Fibroblast of skin of left biceps (primary cell): Measurements from ENCODE around the gene NCAM1.

Source experiments
- DNase-seq, 2 experiments: peaks; one replicate each; pipeline ENCODE4 v3.0.0-alpha.2; 2013; ENCODE audit warnings: low read depth in 2 of 2

Gene NCAM1

DNA sequence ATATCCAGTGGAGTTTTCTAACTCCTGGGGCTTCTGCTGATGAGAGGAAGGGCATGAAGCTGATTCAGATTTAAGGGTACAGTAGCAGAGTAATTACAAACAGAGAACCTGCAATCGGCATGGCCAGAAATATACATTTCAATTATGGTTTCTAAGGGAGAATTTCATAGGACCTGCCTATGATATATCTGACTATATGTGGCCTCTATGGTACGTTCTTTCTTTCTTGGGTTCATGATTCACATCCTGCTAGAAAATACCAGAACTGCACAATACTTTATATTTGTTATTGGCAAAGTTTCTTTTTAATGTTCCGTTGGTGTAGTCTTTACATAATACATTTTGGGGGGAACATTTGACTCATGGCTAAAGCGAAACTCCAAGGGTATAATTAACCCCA is 290.1 kb downstream of the NCAM1 start:
- no peak for DNase-seq

- DNase-seq: no peak
These were observed 292.2 kb downstream of the NCAM1 start for GRCh38 chr11:113253406-113253805.

- DNase-seq: no peak
These were observed 293.9 kb downstream of the NCAM1 start for GRCh38 chr11:113255096-113255495.

- DNase-seq: no peak
These were observed 294.5 kb downstream of the NCAM1 start for GRCh38 chr11:113255741-113256140.

DNA sequence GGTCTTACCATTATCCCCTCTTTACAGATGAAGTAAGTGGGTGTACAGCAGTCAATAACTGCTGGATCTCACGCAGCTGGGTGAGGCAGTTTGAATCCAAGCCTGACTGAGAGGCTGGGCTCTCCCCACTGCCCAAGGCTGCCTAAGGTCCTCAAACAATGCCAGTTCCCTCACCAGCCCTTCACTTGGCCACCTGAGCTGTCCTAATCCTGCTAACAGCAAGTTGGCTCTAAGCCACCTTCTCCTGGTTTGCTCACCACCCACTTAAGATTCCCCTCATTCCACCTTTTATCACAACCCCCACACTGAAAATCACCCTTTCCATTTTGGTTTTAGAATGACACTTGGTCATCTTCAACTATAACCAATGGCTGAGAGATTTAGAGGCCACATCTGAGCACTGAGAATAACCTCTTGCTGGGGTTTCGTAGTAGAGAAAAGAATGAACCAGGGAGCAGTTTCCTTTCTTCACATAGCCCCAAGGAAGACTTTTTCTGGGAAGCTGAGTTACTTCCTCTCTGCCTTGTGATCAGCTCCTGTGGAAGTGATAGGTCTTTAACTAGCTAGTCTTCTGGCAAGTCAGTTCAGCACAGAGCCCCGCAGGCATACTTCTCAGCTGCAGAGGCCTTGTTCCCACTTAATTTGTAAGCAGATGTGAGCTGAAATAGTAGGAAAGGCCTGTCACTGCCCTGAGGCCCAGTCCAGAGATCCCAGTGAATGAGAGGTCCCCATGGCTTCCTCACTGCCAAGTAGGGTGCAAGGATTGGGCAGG is 295.4 kb downstream of the NCAM1 start:
- no peak for DNase-seq

DNA sequence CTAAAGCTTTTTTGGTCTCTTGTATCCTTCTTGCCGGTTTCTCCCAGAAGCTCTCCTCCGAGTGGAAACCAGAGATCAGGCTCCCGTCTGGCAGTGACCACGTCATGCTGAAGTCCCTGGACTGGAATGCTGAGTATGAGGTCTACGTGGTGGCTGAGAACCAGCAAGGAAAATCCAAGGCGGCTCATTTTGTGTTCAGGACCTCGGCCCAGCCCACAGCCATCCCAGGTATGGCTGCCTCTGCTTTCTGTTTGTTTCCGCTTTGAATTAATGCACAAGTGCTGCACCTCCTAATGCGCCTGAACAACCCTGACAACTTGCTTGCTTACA is 298.8 kb downstream of the NCAM1 start:
- DNase-seq: no peak

- DNase-seq: no peak
These were observed 299.3 kb downstream of the NCAM1 start for GRCh38 chr11:113260541-113260940.

DNA sequence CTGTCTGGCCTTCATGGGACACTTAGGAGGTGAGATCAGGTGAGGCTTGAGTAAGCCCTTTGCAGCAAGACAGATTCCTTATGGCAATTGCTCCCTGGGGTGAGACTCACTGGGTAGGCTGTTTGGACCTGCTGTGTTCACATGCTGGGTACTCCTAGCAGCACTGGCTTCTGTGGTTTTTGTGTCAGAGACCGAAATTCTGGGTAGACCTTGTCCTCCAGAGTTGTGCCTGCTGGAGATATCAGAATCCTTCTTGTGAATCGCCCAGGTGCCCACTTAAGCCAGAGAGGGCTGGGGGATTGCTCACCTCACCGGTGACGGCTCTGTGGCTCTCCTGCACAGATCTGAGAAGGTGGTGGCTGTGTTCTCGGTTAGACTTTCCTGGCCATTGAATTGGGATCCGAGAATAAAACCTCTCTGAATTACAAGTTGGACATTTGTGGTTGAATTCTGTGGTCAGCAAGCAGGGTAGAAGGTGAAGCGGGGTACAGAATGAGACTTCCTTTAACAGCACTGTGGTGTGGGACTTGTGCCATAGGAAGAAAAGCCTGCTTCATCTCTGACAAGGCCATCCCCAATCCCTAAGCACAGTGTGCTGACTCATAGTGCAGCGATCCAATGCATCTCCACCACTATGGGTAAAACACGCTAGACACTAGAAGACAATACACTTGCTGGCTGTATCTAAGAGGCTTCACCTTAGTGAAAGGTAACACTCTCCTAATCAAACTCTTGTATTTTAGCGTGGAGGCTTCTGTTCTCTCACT is 300.7 kb downstream of the NCAM1 start:
- no peak for DNase-seq

DNA sequence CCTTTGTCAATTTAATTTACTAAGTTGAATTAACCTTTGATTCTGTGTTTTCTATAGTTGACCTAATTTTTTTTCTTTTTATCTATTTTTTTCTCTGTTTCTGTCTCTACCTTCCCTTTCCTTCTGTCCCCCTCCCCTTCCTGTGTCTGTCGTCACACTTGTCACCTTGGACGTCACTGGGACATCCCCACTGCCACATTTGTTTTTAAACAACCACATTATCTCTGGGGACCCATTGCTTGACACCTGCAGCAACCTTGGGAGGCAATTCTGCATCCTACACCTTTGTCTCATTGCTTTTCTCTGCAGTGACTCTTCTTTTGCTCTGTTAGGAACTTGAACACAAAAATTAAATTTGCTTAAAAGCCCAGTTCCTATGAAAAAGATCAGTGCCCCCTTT is 301.4 kb downstream of the NCAM1 start:
- DNase-seq: no peak

DNA sequence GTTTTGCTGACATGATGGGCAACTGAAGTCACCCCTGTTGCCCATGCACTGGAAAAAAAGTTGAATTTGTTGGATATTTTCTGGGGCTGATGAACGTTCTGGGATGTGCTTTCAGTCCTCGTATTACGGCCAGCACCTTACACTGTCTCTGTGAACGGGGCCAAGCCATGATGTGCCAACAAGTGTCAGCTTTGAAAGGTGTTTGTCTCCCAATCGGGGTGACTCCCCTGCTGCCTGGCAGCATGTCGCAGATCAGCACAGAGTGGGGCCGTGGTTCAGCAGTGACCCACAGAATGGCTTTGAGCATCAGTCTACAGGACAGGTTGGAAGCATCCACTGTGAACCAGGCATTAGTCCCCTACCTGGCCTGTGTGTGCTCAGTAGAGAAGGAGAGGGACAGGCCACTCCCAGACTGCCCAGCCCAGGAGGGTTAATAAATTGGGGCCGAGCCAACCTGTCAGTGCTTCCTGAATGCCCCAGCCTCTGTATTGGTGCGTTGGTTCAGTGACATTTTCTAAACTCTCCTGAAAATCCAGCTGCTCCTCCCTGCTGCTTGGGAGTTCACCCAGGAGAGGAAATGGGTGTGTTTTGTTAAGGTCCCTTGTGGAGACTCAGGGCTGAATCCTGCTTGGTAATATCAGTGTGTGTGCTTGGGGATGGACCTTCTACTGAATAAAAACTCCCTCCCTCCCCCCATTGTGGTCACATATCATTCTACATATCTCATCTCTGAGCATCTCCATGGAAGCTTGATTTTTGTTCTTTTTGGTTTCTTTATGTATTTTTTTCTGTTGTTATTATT is 302.4 kb downstream of the NCAM1 start:
- DNase-seq: no peak

DNA sequence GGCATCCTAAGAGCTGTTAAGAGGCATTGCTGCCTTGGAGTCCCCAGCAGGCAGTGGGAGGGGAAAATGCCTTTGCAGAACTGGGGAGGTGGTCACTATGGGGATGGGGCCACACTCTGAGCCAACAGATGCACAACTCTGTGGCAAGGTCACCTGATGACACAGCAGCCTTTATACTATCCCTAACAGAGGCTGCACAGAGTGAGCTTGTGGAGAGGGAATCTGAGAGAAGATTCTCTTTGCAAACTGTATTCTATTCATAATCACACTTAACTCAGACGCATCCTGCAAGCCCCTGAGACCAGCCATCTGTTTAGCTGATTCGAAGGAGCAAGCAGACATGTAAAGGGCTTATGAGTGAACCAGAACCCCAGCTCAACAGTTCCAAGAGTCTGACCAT is 304.1 kb downstream of the NCAM1 start:
- no peak for DNase-seq

DNA sequence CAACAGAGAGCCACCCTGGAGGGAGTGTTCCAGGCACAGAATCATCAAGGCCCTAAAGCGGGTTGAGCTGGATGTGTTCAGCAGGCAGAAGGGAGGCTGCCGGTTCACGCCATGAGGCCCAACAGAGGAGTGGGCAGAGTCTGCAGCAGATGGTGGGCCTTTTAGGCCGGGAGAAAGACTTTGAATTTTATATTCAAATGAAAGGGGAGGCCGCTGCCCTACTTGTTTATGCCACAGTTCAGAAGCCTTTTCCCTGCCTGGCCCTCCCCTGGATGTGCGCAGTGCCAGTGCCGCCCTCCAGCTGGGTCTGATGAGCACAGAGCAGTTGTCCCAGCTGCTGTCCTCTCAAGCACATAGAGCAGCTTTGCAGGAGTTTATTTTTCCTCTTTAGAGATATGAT is 306.3 kb downstream of the NCAM1 start:
- DNase-seq: no peak

GRCh38 chr11:113269096-113269495 is 307.9 kb downstream of the NCAM1 start:
- DNase-seq: no peak

DNA sequence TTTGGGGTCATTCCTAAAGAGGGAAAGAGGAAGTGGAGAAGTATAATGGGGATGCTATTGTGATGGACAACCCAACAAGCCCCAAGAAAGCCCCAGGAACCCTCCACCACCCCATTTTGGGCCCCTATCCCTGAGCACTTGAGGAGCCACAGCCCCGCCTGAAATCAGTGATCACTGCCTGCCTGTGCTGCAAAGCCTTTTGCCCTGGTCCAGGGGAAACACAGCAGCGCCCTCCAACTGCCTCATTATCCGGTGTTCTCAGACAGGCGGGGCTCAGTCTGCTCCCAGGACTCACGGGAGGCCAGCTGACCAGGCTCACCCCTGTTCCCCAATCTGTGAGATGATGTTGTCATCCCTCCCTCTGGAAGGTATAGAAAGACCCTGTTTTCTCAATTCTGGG is 308.4 kb downstream of the NCAM1 start:
- DNase-seq: no peak

DNA sequence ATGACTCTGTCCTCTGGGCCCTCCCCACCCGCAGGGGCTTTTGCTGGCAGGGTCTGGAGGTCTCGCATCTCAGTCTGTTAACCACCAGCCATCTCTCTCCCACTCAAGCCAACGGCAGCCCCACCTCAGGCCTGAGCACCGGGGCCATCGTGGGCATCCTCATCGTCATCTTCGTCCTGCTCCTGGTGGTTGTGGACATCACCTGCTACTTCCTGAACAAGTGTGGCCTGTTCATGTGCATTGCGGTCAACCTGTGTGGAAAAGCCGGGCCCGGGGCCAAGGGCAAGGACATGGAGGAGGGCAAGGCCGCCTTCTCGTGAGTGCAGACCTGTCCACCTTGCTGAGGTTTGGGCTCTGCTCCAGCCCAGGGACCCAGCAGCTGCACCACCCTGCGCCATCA is 308.9 kb downstream of the NCAM1 start:
- no peak for DNase-seq

DNA sequence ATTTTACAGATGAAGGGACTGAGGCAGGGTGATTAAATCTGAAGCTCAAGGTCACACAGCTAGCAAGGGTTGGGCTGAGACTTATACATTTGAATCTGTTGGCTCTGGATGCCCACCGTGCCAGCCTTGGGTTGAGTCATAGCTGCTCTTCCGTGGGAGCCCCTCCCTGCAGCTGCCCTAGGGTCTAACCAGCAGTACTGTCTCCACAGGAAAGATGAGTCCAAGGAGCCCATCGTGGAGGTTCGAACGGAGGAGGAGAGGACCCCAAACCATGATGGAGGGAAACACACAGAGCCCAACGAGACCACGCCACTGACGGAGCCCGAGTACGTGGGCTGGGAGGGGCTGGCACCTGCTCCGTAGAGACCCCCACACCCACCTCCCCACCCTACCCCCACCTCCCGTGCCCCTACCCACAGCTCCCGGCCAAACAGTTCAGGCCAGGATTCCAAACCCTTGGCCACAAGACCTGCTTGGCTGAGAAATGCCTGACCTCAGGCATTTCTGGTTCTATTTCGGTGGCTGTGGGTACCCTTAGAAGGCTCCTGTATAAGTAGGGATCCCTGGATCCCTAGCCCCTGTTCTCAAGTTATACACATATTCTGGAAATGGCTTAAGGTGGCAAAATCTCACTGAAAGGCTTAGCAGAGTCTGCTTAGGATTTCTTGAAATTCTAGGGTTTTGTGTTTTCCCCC is 310.5 kb downstream of the NCAM1 start:
- no peak for DNase-seq

- no peak for DNase-seq
These were observed 311.1 kb downstream of the NCAM1 start for GRCh38 chr11:113272281-113272680.

GRCh38 chr11:113272927-113273615 is 311.9 kb downstream of the NCAM1 start:
- no peak for DNase-seq

DNA sequence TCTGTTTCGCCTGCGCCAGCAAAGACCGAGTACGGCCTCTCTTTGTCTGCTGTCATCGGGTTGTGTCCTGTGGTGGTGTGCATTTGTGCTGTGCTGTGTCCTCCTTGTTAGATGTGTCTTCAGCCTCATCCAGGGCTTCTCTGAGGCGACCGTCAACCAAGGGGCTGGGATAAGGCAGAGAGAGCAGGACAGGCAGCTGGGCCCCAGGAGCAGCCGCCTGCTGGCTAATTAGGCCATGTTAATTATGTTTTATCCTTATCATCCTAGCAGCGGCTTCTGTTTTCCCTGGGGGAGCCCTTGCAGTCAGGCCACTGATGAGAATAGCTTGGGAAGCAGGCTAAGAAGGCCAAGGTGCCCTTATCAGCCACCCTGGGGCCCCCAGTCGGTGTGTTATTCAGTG is 312.5 kb downstream of the NCAM1 start:
- no peak for DNase-seq

DNA sequence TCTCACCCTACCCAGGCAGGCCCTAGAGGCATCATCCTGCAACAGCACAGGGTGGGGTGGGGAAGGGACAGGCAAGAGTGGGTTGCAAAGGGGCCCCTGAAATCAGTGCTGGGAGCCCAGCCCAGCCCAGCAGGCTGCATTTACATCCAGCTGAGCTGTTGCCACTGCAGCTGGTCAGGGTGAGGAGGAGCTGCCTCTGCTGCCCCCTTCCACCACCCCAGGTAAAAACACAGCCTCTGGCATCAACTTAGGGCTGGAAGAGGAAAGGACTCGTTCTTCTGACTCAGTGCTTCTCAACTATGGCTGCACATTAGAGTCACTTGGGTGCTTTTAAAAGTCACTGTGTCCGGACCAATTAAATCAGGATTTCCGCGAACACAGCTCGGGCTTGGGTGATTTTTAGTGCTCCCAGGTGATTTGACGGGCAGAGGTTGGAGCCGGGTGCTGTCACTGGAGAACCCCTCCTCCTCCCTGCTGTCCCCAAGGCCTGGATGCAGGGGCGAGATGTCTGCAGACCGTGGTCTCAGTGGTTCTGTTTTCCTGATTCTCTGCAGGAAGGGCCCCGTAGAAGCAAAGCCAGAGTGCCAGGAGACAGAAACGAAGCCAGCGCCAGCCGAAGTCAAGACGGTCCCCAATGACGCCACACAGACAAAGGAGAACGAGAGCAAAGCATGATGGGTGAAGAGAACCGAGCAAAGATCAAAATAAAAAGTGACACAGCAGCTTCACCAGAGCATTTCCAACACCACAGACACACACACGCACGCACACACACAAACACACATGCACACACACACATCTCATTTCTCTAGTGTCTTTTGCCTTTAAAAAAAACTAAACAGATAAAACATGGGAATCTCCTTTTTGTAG is 313.7 kb downstream of the NCAM1 start:
- no peak for DNase-seq

GRCh38 chr11:113275602-113276001 is 314.4 kb downstream of the NCAM1 start:
- no peak for DNase-seq
